PC-3 (cell line): ENCODE results near the gene LYL1. TPM values are rescaled to one million over a fixed set of nuclear protein-coding genes. Genes with fewer than 3 reads are reported as not detected.

Experiments
- ATAC-seq: fragments of 200-7000 bp; cut with Tn5 transposase; 2 replicates; pipeline ENCODE4 v1.9.1; 2020; ENCODE audit warnings: mild to moderate bottlenecking, moderate library complexity
- BruUV-seq: library from RNA; stranded (reverse); fragments of 400-500 nt; replicated peaks from 2 replicates; lab custom pipeline; 2021; lab: Mats Ljungman, UMichigan
- CTCF ChIA-PET: fragments of 300-600 bp; sonication (Branson Sonifier 250); formaldehyde crosslinking; loops from one replicate; lab custom pipeline; 2022; ENCODE audit warnings: antibody characterized with exemption; lab: Charles Lee
- POLR2A ChIA-PET: fragments of 300-600 bp; sonication (Branson Sonifier 250); formaldehyde crosslinking; loops from one replicate; lab custom pipeline; 2022; ENCODE audit warnings: antibody characterized with exemption; ENCODE audit not compliant: unreplicated experiment; lab: Charles Lee
- DNase-seq: peaks from one replicate; pipeline ENCODE4 v3.0.0-alpha.2; 2015
- H2AFZ ChIP-seq: fragments of 300-600 bp; sonication (generic); 2 replicates; pipeline ENCODE4 v1.6.0; 2016; ENCODE audit warnings: antibody characterized with exemption, low read length
- H3F3A ChIP-seq: fragments of 300-600 bp; sonication (generic); one replicate; pipeline ENCODE4 v1.6.0; 2017; ENCODE audit warnings: antibody characterized with exemption, low read length, control low read depth, mild to moderate bottlenecking; ENCODE audit not compliant: unreplicated experiment
- H3K27ac ChIP-seq: fragments of 300-600 bp; sonication (generic); 2 replicates; pipeline ENCODE4 v1.5.1; 2016; ENCODE audit warnings: mild to moderate bottlenecking, low read length
- H3K27me3 ChIP-seq: fragments of 300-600 bp; sonication (generic); 2 replicates; pipeline ENCODE4 v1.6.1; 2016; ENCODE audit warnings: low read length, mixed read lengths
- H3K36me3 ChIP-seq: fragments of 300-600 bp; sonication (generic); 2 replicates; pipeline ENCODE4 v1.6.1; 2016; ENCODE audit warnings: low read depth, mixed run types, low read length, mixed read lengths
- H3K4me1 ChIP-seq: fragments of 300-600 bp; sonication (generic); 2 replicates; pipeline ENCODE4 v1.5.1; 2016; ENCODE audit warnings: low read length; ENCODE audit not compliant: insufficient read depth
- H3K4me2 ChIP-seq: fragments of 300-600 bp; sonication (generic); 2 replicates; pipeline ENCODE4 v1.6.0; 2016; ENCODE audit warnings: low read length
- H3K4me3 ChIP-seq: fragments of 300-600 bp; sonication (generic); 2 replicates; pipeline ENCODE4 v1.5.1; 2016; ENCODE audit warnings: mild to moderate bottlenecking, low read length, mixed read lengths
- H3K79me2 ChIP-seq: fragments of 300-600 bp; sonication (generic); 2 replicates; pipeline ENCODE4 v1.6.1; 2017; ENCODE audit warnings: low read length, mixed read lengths
- H3K9ac ChIP-seq: fragments of 300-600 bp; sonication (generic); 2 replicates; pipeline ENCODE4 v1.6.0; 2016; ENCODE audit warnings: mild to moderate bottlenecking, low read length
- H3K9me2 ChIP-seq: fragments of 300-600 bp; sonication (generic); replicated peaks from 2 replicates; pipeline ENCODE4 v1.6.1; 2016; ENCODE audit warnings: mixed run types, low read length, mixed read lengths
- H3K9me3 ChIP-seq: fragments of 300-600 bp; sonication (generic); 2 replicates; pipeline ENCODE4 v1.6.1; 2016; ENCODE audit warnings: low read length, mixed read lengths
- H4K20me1 ChIP-seq: fragments of 300-600 bp; sonication (generic); 2 replicates; pipeline ENCODE4 v1.6.1; 2016; ENCODE audit warnings: low read length, mixed read lengths
- CTCF ChIP-seq: fragments of 300-600 bp; sonication (generic); conservative IDR thresholded peaks from 2 replicates; pipeline ENCODE4 v1.5.1; 2017; ENCODE audit warnings: antibody characterized with exemption, low read depth, mild to moderate bottlenecking, low read length
- EZH2 ChIP-seq: fragments of 300-600 bp; sonication (generic); IDR thresholded peaks from one replicate; pipeline ENCODE4 v1.6.1; 2017; ENCODE audit warnings: antibody characterized with exemption, mild to moderate bottlenecking, low read length; ENCODE audit not compliant: unreplicated experiment
- EZH2phosphoT487 ChIP-seq: fragments of 300-600 bp; sonication (generic); IDR thresholded peaks from 2 replicates; pipeline ENCODE4 v1.6.1; 2018; ENCODE audit warnings: mild to moderate bottlenecking, antibody characterized with exemption, low read length, borderline replicate concordance
- intact Hi-C: fragments of 100-400 bp; cut with micrococcal nuclease; formaldehyde crosslinking; loops from 2 replicates; pipeline ENCODE4 v1.9.0; 2023
- total RNA-seq: library from RNA; depleted of rRNA; stranded (reverse); fragments of >200 nt; gene quantifications from 2 replicates; pipeline ENCODE4 v1.2.3, GENCODE V29; 2014

The LYL1 gene
- total RNA-seq, 1 experiment from 2014 or later = 3.3 TPM

GRCh38 chr19:13103581-13104359 lies 1.1 kb upstream of the LYL1 start:
- Histone ChIP-seq H2AFZ (peak overlapping the region; percentile 70), H3K27me3 (no peaks in the 10 kb centered on the region), H3K27ac (no peak overlapping the region), H3K4me2 (peak overlapping the region; percentile 52), H3F3A (no peaks in the 10 kb centered on the region), H3K4me3 (peak overlapping the region; percentile 57), H3K9ac (peak overlapping the region; percentile 14; the same call in 1 of the 2 replicates), H4K20me1 (no peaks in the 10 kb centered on the region), H3K4me1 (peaks cover 10% of the 10 kb centered on the region; the same call in 1 of the 2 replicates), H3K9me3 (no peaks in the 10 kb centered on the region), H3K79me2 (no peaks in the 10 kb centered on the region), H3K36me3 (0 out of 2 replicates have a peak, but pooled peaks cover 2% of the 10 kb centered on the region), H3K9me2 (no peaks in the 10 kb centered on the region)
- ATAC-seq = no peak
- no peak for DNase-seq
- no peak for TF ChIP-seq EZH2phosphoT487
- TF ChIP-seq CTCF = no peak
- no peak for TF ChIP-seq EZH2
- POLR2A ChIA-PET = no interaction called here
- CTCF ChIA-PET = interaction anchor here (0.6 to 2.3 kb wide), 4 partner anchors 126 to 1507 kb away, joined by 8 to 19 read pairs (median 12); no protein-coding TSS in a partner anchor
- BruUV-seq = no TSS peak
- intact Hi-C loops = loop anchor here (5.0 kb wide), 1 partner anchor 49 kb away; the partner anchor contains the start of genes IER2 and STX10

GRCh38 chr19:13102416-13102665 lies 317 bp downstream of the LYL1 start:
- no peak for DNase-seq
- no peaks in the 10 kb centered on the region for H3K27me3 ChIP-seq
- H3K4me1 ChIP-seq = peaks cover 13% of the 10 kb centered on the region; the same call in 1 of the 2 replicates
- no peak overlapping the region for H3K27ac ChIP-seq
- peak overlapping the region; percentile 51 for H3K4me3 ChIP-seq
- no peaks in the 10 kb centered on the region for H4K20me1 ChIP-seq
- ChIA-PET POLR2A (no interaction called here), CTCF (no interaction called here)
- 0 out of 2 replicates have a peak, but pooled peaks cover under 1% of the 10 kb centered on the region for H3K36me3 ChIP-seq
- H2AFZ ChIP-seq = peak overlapping the region; percentile 69
- peak overlapping the region; percentile 73 for H3K4me2 ChIP-seq
- intact Hi-C loops = loop anchor here (5.0 kb wide), 1 partner anchor 50 kb away; the partner anchor contains the start of genes IER2 and STX10
- H3K9ac ChIP-seq = peak overlapping the region; percentile 31
- no peak for TF ChIP-seq EZH2
- no peak for TF ChIP-seq CTCF
- TF ChIP-seq EZH2phosphoT487 = no peak
- H3K9me2 ChIP-seq = no peaks in the 10 kb centered on the region
- H3F3A ChIP-seq = no peaks in the 10 kb centered on the region
- no peaks in the 10 kb centered on the region for H3K9me3 ChIP-seq
- no peaks in the 10 kb centered on the region for H3K79me2 ChIP-seq
- BruUV-seq = no TSS peak
- peak; percentile 59 for ATAC-seq
